Neural cell (in vitro differentiated cells): ENCODE results near the gene AGMAT.

Source experiments
- POLR2AphosphoS5 ChIP-seq: IDR thresholded peaks from 2 replicates; pipeline ENCODE4 v1.6.1; 2012
- TF ChIP-seq, protein P1 (sequence below): fragments of 450-650 bp; IDR thresholded peaks from 2 replicates; pipeline ENCODE4 v1.5.1; 2014; ENCODE audit warnings: antibody characterized with exemption, mild to moderate bottlenecking, moderate library complexity; ENCODE audit not compliant: poor library complexity, severe bottlenecking

DNA sequence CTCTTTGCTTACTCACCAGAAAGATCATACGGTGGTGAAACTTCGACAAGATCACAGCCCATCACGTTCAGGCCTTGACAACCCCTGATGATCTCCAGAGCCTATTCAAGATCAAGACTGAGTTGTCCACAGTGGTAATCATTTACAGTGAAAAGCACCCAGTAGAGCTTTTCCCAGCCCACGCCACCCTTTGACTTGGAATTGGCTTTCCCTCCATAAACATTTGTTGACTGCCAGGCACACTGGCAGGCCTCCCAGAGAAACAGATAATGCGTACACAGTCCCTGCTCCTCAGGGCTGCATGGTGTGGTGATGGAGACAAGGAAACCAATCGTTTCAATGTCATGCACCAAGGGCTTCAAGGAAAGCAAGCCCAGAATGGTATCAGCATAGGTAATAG lies 10.1 kb downstream of the AGMAT start:
- TF ChIP-seq, protein P1, sequence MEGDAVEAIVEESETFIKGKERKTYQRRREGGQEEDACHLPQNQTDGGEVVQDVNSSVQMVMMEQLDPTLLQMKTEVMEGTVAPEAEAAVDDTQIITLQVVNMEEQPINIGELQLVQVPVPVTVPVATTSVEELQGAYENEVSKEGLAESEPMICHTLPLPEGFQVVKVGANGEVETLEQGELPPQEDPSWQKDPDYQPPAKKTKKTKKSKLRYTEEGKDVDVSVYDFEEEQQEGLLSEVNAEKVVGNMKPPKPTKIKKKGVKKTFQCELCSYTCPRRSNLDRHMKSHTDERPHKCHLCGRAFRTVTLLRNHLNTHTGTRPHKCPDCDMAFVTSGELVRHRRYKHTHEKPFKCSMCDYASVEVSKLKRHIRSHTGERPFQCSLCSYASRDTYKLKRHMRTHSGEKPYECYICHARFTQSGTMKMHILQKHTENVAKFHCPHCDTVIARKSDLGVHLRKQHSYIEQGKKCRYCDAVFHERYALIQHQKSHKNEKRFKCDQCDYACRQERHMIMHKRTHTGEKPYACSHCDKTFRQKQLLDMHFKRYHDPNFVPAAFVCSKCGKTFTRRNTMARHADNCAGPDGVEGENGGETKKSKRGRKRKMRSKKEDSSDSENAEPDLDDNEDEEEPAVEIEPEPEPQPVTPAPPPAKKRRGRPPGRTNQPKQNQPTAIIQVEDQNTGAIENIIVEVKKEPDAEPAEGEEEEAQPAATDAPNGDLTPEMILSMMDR = no peak
- no peak for TF ChIP-seq POLR2AphosphoS5
